ENCODE data around the gene MMP23B.

DNA sequence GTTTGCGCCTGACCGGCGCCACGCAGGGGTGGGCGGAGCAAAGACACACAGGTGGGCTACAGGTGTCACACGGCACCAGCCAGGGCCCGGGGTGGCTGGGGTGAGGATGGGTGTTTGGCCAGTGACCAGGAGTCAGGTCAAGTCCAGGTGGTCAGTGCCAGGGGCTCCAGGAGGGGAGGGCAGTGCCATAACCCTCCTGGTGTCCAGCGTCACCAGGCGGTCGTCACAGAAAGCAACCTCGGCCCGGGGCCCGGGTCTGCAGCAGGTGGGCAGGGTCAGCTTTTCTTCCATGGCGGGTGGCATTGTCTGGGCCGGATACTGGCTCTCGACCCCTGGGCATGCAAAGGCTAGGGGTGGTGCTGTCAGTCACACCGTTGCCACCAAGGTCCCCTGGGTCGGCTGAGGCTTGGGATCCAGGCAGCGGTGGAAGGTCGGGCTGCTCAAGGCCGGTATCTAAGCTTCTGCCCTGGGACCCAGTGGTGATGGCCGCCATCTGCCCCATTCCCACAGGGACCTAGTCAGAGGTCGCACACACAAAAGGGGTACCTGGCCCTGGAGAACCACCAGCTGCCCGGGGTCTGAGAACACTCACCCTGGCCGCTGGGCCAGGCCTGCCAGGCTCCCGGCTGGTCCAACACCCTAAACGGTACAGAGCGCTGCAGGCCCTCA lies 33.8 kb upstream of the MMP23B start:
- TF ChIP-seq CTCF (IDR thresholded peaks at IDR 0.05; ENCODE audit: control extremely low read depth in 1 of 3, insufficient read depth in 1 of 3, low read depth in 1 of 3, low read length in 3 of 3) (no peak), ATF2 (IDR thresholded peaks at IDR 0.05; ENCODE audit: low read length) (no peak), CHD2 (IDR thresholded peaks at IDR 0.05; ENCODE audit: low read length) (no peak), EP300 (IDR thresholded peaks at IDR 0.05; ENCODE audit: borderline replicate concordance in 1 of 2, low read depth in 2 of 2, low read length in 2 of 2) (no peak), POU5F1 (IDR thresholded peaks at IDR 0.05; ENCODE audit: low read depth, low read length) (no peak), SP1 (IDR thresholded peaks at IDR 0.05; ENCODE audit: low read depth, low read length) (no peak), EZH2 (IDR thresholded peaks at IDR 0.05; ENCODE audit: low read depth, low read length, severe bottlenecking) (no peak), POLR2A (IDR thresholded peaks at IDR 0.05; ENCODE audit: control extremely low read depth in 1 of 2, low read depth in 2 of 2, low read length in 2 of 2) (no peak), NRF1 (IDR thresholded peaks at IDR 0.05; ENCODE audit: low read depth, low read length) (no peak), JUN (IDR thresholded peaks at IDR 0.05; ENCODE audit: low read depth, low read length) (no peak)
